ENCODE measurements around the gene CAPN9. TPM values are rescaled to one million over a fixed set of nuclear protein-coding genes. Genes with fewer than 3 reads are reported as not detected.

Gene CAPN9
- total and polyA plus RNA-seq, 8 donors = 0.84 to 5.0 (median 1.7) TPM

GRCh38 chr1:230804396-230804795 is 57.2 kb downstream of the CAPN9 start:
- no peak for TF ChIP-seq CTCF (IDR thresholded peaks at IDR 0.05)
- H3K27me3 ChIP-seq = no peaks in the 10 kb centered on the region
- no peak overlapping the region for H3K27ac ChIP-seq
- no peak overlapping the region for H3K4me3 ChIP-seq
- intact Hi-C loops (cut with DNase I) = no loop called here
- ATAC-seq = no peak
- H3K9me3 ChIP-seq = no peaks in the 10 kb centered on the region
- H3K36me3 ChIP-seq = no peaks in the 10 kb centered on the region
- no peaks in the 10 kb centered on the region for H3K4me1 ChIP-seq
- DNase-seq = no peak

GRCh38 chr1:230806552-230806951 is 59.4 kb downstream of the CAPN9 start:
- TF ChIP-seq CTCF (IDR thresholded peaks at IDR 0.05) = no peak
- intact Hi-C loops (cut with DNase I) = no loop called here
- no peak overlapping the region for H3K27ac ChIP-seq
- no peaks in the 10 kb centered on the region for H3K27me3 ChIP-seq
- H3K36me3 ChIP-seq = no peaks in the 10 kb centered on the region
- no peak for ATAC-seq
- DNase-seq = no peak
- no peaks in the 10 kb centered on the region for H3K9me3 ChIP-seq
- no peak overlapping the region for H3K4me3 ChIP-seq
- H3K4me1 ChIP-seq = no peaks in the 10 kb centered on the region

GRCh38 chr1:230807029-230807428 is 59.8 kb downstream of the CAPN9 start:
- no peak overlapping the region for H3K27ac ChIP-seq
- no peak for ATAC-seq

GRCh38 chr1:230807561-230808280 is 60.5 kb downstream of the CAPN9 start:
- ATAC-seq = no peak
- peaks cover 0 to 7% of the 10 kb centered on the region in 2 donors for H3K9me3 ChIP-seq
- TF ChIP-seq CTCF (IDR thresholded peaks at IDR 0.05) = no peak
- no peaks in the 10 kb centered on the region for H3K4me1 ChIP-seq
- intact Hi-C loops (cut with DNase I) = no loop called here
- no peak overlapping the region for H3K27ac ChIP-seq
- no peaks in the 10 kb centered on the region for H3K27me3 ChIP-seq
- H3K36me3 ChIP-seq = no peaks in the 10 kb centered on the region
- no peak for DNase-seq
- no peak overlapping the region for H3K4me3 ChIP-seq

More at GRCh38 chr1:230807029-230807428, 59.8 kb downstream of the CAPN9 start:
- no peak for TF ChIP-seq CTCF (IDR thresholded peaks at IDR 0.05)
- Histone ChIP-seq H3K36me3 (no peaks in the 10 kb centered on the region), H3K27me3 (no peaks in the 10 kb centered on the region), H3K9me3 (peaks cover 0 to 1% of the 10 kb centered on the region in 2 donors), H3K4me3 (no peak overlapping the region), H3K4me1 (no peaks in the 10 kb centered on the region)
- no peak for DNase-seq
- intact Hi-C loops (cut with DNase I) = no loop called here

GRCh38 chr1:230808281-230808872 is 61.2 kb downstream of the CAPN9 start:
- no peak for DNase-seq
- Histone ChIP-seq H3K27me3 (no peaks in the 10 kb centered on the region), H3K36me3 (no peaks in the 10 kb centered on the region), H3K9me3 (peaks cover 0 to 14% of the 10 kb centered on the region in 2 donors), H3K4me1 (no peaks in the 10 kb centered on the region), H3K27ac (no peak overlapping the region), H3K4me3 (no peak overlapping the region)
- intact Hi-C loops (cut with DNase I) = no loop called here
- ATAC-seq = no peak
- no peak for TF ChIP-seq CTCF (IDR thresholded peaks at IDR 0.05)

Data from left lung (tissue), 10 donors.